Measurements from ENCODE around the gene C1QTNF4. TPM values are rescaled to one million over a fixed set of nuclear protein-coding genes. Genes with fewer than 3 reads are reported as not detected.

C1QTNF4 gene
- total and polyA plus RNA-seq, 10 of the 15 experiments (the other 5 are each of a cell fraction or from before 2014, with no cell fraction given): 0.06 TPM; not detected in 9

DNA sequence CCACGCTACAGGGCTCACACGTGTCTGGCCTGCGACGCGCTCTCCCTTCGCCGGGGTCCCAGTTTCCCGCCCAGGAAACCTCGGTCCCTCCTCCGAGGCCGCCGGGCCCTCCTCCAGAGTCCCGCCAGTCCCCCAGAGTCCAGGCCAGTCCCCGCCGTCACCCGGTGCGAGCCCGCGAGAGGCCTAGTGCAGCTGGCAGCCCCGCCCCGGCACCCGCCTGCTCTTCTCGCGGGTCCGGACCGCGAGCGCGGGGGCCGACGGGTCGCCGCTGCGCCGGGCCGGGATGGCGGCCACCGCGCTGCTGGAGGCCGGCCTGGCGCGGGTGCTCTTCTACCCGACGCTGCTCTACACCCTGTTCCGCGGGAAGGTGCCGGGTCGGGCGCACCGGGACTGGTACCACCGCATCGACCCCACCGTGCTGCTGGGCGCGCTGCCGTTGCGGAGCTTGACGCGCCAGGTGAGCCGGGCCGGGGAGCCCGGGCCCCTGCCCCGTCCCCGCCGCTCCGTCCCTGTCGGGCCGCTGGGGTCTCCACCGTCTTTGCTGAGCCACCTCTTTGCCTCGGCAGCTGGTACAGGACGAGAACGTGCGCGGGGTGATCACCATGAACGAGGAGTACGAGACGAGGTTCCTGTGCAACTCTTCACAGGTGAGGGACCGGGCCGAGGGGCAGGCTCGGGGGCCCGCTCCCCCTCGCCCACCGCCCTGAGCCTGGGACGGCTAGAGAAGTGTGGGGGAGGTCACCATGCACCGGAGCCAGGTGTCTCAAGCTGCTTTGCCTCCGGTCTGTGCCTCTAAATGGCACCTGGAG lies 28.7 kb downstream of the C1QTNF4 start, which contains the start of gene PTPMT1 (continued):
- TF ChIP-seq, protein P1, sequence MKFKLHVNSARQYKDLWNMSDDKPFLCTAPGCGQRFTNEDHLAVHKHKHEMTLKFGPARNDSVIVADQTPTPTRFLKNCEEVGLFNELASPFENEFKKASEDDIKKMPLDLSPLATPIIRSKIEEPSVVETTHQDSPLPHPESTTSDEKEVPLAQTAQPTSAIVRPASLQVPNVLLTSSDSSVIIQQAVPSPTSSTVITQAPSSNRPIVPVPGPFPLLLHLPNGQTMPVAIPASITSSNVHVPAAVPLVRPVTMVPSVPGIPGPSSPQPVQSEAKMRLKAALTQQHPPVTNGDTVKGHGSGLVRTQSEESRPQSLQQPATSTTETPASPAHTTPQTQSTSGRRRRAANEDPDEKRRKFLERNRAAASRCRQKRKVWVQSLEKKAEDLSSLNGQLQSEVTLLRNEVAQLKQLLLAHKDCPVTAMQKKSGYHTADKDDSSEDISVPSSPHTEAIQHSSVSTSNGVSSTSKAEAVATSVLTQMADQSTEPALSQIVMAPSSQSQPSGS (IDR thresholded peaks at IDR 0.05; ENCODE audit: low read length): no peak
- TF ChIP-seq MYB (IDR thresholded peaks at IDR 0.05; ENCODE audit: borderline replicate concordance, low read depth, low read length) (no peak), YY1 (IDR thresholded peaks at IDR 0.05; ENCODE audit: low read depth, low read length) (peak; percentile 95), CBX3 (IDR thresholded peaks at IDR 0.05; ENCODE audit: borderline replicate concordance, low read depth) (no peak), EED (IDR thresholded peaks at IDR 0.05; ENCODE audit: low read depth) (no peak), MYC (IDR thresholded peaks at IDR 0.05; ENCODE audit: insufficient read depth, insufficient read length, insufficient replicate concordance, low read length, severe bottlenecking) (peak; percentile 44), POLR2AphosphoS5 (IDR thresholded peaks at IDR 0.05; ENCODE audit: low read length) (peak; percentile 69; the same call in 1 of the 2 replicates), NR2C1 (IDR thresholded peaks at IDR 0.05) (peak; percentile 46), ZNF207 (IDR thresholded peaks at IDR 0.05; ENCODE audit: borderline replicate concordance) (peak; percentile 71; the same call in 1 of the 2 replicates), FOS (IDR thresholded peaks at IDR 0.05; ENCODE audit: borderline replicate concordance, extremely low read depth, insufficient read length) (no peak), CHD4 (IDR thresholded peaks at IDR 0.05) (no peak), CBFB (IDR thresholded peaks at IDR 0.05; ENCODE audit: low read depth) (no peak), ZSCAN29 (IDR thresholded peaks at IDR 0.05) (0 out of 2 replicates have a peak, but pooled peaks have one; percentile 27), SP1 (IDR thresholded peaks at IDR 0.05; ENCODE audit: low read depth, low read length) (no peak), RFX5 (IDR thresholded peaks at IDR 0.05; ENCODE audit: low read depth, low read length) (no peak), YBX1 (IDR thresholded peaks at IDR 0.05) (no peak), POLR2AphosphoS2 (IDR thresholded peaks at IDR 0.05; ENCODE audit: low read depth, low read length) (no peak; the same call in 1 of the 2 replicates), RCOR1 (conservative IDR thresholded peaks at IDR 0.05; ENCODE audit: low read depth, low read length) (peak; percentile 79; the same call in 1 of the 2 replicates), NFYB (IDR thresholded peaks at IDR 0.05; ENCODE audit: insufficient read depth, low read depth, low read length) (no peak)
- TF ChIP-seq, protein P2, sequence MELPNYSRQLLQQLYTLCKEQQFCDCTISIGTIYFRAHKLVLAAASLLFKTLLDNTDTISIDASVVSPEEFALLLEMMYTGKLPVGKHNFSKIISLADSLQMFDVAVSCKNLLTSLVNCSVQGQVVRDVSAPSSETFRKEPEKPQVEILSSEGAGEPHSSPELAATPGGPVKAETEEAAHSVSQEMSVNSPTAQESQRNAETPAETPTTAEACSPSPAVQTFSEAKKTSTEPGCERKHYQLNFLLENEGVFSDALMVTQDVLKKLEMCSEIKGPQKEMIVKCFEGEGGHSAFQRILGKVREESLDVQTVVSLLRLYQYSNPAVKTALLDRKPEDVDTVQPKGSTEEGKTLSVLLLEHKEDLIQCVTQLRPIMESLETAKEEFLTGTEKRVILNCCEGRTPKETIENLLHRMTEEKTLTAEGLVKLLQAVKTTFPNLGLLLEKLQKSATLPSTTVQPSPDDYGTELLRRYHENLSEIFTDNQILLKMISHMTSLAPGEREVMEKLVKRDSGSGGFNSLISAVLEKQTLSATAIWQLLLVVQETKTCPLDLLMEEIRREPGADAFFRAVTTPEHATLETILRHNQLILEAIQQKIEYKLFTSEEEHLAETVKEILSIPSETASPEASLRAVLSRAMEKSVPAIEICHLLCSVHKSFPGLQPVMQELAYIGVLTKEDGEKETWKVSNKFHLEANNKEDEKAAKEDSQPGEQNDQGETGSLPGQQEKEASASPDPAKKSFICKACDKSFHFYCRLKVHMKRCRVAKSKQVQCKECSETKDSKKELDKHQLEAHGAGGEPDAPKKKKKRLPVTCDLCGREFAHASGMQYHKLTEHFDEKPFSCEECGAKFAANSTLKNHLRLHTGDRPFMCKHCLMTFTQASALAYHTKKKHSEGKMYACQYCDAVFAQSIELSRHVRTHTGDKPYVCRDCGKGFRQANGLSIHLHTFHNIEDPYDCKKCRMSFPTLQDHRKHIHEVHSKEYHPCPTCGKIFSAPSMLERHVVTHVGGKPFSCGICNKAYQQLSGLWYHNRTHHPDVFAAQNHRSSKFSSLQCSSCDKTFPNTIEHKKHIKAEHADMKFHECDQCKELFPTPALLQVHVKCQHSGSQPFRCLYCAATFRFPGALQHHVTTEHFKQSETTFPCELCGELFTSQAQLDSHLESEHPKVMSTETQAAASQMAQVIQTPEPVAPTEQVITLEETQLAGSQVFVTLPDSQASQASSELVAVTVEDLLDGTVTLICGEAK (IDR thresholded peaks at IDR 0.05; ENCODE audit: borderline replicate concordance): no peak
- TF ChIP-seq, protein P3, sequence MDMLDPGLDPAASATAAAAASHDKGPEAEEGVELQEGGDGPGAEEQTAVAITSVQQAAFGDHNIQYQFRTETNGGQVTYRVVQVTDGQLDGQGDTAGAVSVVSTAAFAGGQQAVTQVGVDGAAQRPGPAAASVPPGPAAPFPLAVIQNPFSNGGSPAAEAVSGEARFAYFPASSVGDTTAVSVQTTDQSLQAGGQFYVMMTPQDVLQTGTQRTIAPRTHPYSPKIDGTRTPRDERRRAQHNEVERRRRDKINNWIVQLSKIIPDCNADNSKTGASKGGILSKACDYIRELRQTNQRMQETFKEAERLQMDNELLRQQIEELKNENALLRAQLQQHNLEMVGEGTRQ (IDR thresholded peaks at IDR 0.05; ENCODE audit: borderline replicate concordance, low read depth, low read length): no peak
- TF ChIP-seq, protein P4, sequence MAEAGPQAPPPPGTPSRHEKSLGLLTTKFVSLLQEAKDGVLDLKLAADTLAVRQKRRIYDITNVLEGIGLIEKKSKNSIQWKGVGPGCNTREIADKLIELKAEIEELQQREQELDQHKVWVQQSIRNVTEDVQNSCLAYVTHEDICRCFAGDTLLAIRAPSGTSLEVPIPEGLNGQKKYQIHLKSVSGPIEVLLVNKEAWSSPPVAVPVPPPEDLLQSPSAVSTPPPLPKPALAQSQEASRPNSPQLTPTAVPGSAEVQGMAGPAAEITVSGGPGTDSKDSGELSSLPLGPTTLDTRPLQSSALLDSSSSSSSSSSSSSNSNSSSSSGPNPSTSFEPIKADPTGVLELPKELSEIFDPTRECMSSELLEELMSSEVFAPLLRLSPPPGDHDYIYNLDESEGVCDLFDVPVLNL (IDR thresholded peaks at IDR 0.05; ENCODE audit: low read depth, low read length): 0 out of 2 replicates have a peak, but pooled peaks have one; percentile 28
